ENCODE measurements around the gene SMAD4. TPM values are rescaled to one million over a fixed set of nuclear protein-coding genes. Genes with fewer than 3 reads are reported as not detected.

Gene SMAD4
- total and polyA plus RNA-seq, 2 of the 13 experiments (the other 11 are each of a cell fraction or from before 2014, with no cell fraction given) = 70.2 to 72.0 TPM

GRCh38 chr18:51048190-51048589, 18.2 kb downstream of the SMAD4 start:
- 100% methylated on average over 1 of the region's 1 CpG for WGBS (ENCODE audit: low lambda C conversion rate)
- Histone ChIP-seq H3K79me2 (ENCODE audit: insufficient read depth, low read length) (peaks cover 44% of the 10 kb centered on the region), H4K20me1 (ENCODE audit: insufficient read depth, low read length) (peaks cover 48% of the 10 kb centered on the region), H3K4me3 (replicated peaks in 1 of 3; ENCODE audit: insufficient read depth in 1 of 3, low read depth in 2 of 3, low read length in 3 of 3) (no peak overlapping the region), H3K36me3 (replicated peaks in 1 of 2; ENCODE audit: control insufficient read depth in 1 of 2, insufficient read depth in 2 of 2, low read length in 2 of 2) (peaks cover 1 to 32% of the 10 kb centered on the region in 2 experiments), H3K27me3 (ENCODE audit: control insufficient read depth in 1 of 2, insufficient read depth in 2 of 2, low read length in 2 of 2) (no peaks in the 10 kb centered on the region; a peak in 1 of 5 replicates), H3K27ac (ENCODE audit: extremely low read length, insufficient read depth, low read length) (no peak overlapping the region), H2AFZ (ENCODE audit: low read length) (no peak overlapping the region), H3K9ac (ENCODE audit: insufficient read depth, low read depth, low read length) (no peak overlapping the region), H3K4me1 (ENCODE audit: insufficient read depth, low read length) (peaks cover 19% of the 10 kb centered on the region), H3K4me2 (ENCODE audit: low read depth, low read length) (no peak overlapping the region), H3K9me3 (ENCODE audit: low read length) (no peaks in the 10 kb centered on the region)
- TF ChIP-seq, protein P1, sequence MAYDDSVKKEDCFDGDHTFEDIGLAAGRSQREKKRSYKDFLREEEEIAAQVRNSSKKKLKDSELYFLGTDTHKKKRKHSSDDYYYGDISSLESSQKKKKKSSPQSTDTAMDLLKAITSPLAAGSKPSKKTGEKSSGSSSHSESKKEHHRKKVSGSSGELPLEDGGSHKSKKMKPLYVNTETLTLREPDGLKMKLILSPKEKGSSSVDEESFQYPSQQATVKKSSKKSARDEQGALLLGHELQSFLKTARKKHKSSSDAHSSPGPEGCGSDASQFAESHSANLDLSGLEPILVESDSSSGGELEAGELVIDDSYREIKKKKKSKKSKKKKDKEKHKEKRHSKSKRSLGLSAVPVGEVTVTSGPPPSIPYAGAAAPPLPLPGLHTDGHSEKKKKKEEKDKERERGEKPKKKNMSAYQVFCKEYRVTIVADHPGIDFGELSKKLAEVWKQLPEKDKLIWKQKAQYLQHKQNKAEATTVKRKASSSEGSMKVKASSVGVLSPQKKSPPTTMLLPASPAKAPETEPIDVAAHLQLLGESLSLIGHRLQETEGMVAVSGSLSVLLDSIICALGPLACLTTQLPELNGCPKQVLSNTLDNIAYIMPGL (CRISPR knock-in tag; IDR thresholded peaks at IDR 0.05; ENCODE audit: borderline replicate concordance in 1 of 2, low read depth in 1 of 2) = no peak
- TF ChIP-seq NCOA1 (CRISPR knock-in tag; IDR thresholded peaks at IDR 0.05) (no peak), AHR (CRISPR knock-in tag; IDR thresholded peaks at IDR 0.05) (no peak)
- POLR2A ChIA-PET = no interaction called here
- intact Hi-C loops (cut with micrococcal nuclease; ENCODE audit: unreplicated experiment) = no loop called here
- FAIRE-seq = no peak
- no peak for DNase-seq (ENCODE audit: low spot score)
- ATAC-seq = no peak
- no TSS peak for BruUV-seq (replicated peaks)
- in situ Hi-C loops (cut with HindIII; ENCODE audit: extremely low pct_ligation_motif_present, low pct_unique_long_range_greater_than_20kb) = no loop called here
- CTCF ChIA-PET (ENCODE audit: low intra/inter-chr PET ratio, low total read pairs) = no interaction called here

- WGBS (ENCODE audit: low lambda C conversion rate) = 96% methylated on average over 2 of the region's 2 CpGs
- Histone ChIP-seq H3K9ac (ENCODE audit: insufficient read depth, low read depth, low read length) (no peak overlapping the region), H4K20me1 (ENCODE audit: insufficient read depth, low read length) (peaks cover 41% of the 10 kb centered on the region), H3K9me3 (ENCODE audit: low read length) (no peaks in the 10 kb centered on the region), H3K36me3 (replicated peaks in 1 of 2; ENCODE audit: control insufficient read depth in 1 of 2, insufficient read depth in 2 of 2, low read length in 2 of 2) (peaks cover 1 to 33% of the 10 kb centered on the region in 2 experiments), H3K27me3 (ENCODE audit: control insufficient read depth in 1 of 2, insufficient read depth in 2 of 2, low read length in 2 of 2) (no peaks in the 10 kb centered on the region; a peak in 1 of 5 replicates), H2AFZ (ENCODE audit: low read length) (no peak overlapping the region), H3K79me2 (ENCODE audit: insufficient read depth, low read length) (peaks cover 35% of the 10 kb centered on the region), H3K27ac (ENCODE audit: extremely low read length, insufficient read depth, low read length) (no peak overlapping the region), H3K4me2 (ENCODE audit: low read depth, low read length) (no peak overlapping the region), H3K4me1 (ENCODE audit: insufficient read depth, low read length) (peaks cover 16% of the 10 kb centered on the region), H3K4me3 (replicated peaks in 1 of 3; ENCODE audit: insufficient read depth in 1 of 3, low read depth in 2 of 3, low read length in 3 of 3) (no peak overlapping the region)
- no peak for ATAC-seq
- no peak for TF ChIP-seq NFIB (CRISPR knock-in tag; IDR thresholded peaks at IDR 0.05; ENCODE audit: borderline replicate concordance)
- ChIA-PET CTCF (ENCODE audit: low intra/inter-chr PET ratio, low total read pairs) (interaction anchor here (3.6 kb wide), 1 partner anchor 229 kb away, joined by 37 read pairs; the partner anchor contains the start of gene MRO), POLR2A (no interaction called here)
- in situ Hi-C loops (cut with HindIII; ENCODE audit: extremely low pct_ligation_motif_present, low pct_unique_long_range_greater_than_20kb) = no loop called here
- DNase-seq (ENCODE audit: low spot score) = no peak
- FAIRE-seq = no peak
- no TSS peak for BruUV-seq (replicated peaks)
- intact Hi-C loops (cut with micrococcal nuclease; ENCODE audit: unreplicated experiment) = no loop called here
Measured at GRCh38 chr18:51049137-51049536, 19.1 kb downstream of the SMAD4 start.
